ENCODE data around the gene KNDC1. TPM values are rescaled to one million over a fixed set of nuclear protein-coding genes. Genes with fewer than 3 reads are reported as not detected.

KNDC1 gene
- total RNA-seq, 1 experiment from 2014 or later = 1.7 TPM

DNA sequence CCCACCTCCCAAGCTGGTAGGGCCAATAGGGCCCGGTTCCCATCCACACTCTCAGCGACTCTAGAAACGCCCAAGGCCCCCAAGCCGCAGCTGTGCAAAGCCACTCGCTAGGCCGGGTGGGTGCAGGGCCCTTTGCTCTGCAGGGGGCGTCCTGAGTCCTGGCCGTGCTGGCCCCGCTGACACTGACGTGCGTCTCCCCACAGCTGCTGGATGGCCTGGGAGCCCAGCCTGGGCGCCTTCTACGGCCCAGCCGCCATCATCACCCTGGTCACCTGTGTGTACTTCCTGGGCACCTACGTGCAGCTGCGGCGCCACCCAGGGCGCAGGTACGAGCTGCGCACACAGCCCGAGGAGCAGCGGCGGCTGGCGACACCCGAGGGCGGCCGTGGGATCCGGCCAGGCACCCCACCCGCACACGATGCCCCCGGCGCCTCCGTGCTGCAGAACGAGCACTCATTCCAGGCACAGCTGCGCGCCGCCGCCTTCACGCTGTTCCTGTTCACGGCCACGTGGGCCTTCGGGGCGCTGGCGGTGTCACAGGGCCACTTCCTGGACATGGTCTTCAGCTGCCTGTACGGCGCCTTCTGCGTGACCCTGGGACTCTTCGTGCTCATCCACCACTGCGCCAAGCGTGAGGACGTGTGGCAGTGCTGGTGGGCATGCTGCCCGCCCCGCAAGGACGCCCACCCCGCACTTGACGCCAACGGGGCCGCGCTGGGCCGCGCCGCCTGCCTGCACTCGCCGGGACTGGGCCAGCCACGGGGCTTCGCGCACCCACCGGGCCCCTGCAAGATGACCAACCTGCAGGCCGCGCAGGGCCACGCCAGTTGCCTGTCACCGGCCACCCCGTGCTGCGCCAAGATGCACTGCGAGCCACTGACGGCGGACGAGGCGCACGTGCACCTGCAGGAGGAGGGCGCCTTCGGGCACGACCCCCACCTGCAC is 31.6 kb upstream of the KNDC1 start:
- TF ChIP-seq EZH2 (IDR thresholded peaks at IDR 0.05; ENCODE audit: low read depth) (no peak), CTCF (conservative IDR thresholded peaks at IDR 0.05) (no peak)
- no peak for DNase-seq
- no peaks in the 10 kb centered on the region for H3K9me2 ChIP-seq (ENCODE audit: insufficient read depth)
- POLR2A ChIA-PET (ENCODE audit: unreplicated experiment) = no interaction called here
- CTCF ChIA-PET = no interaction called here
- intact Hi-C loops (cut with micrococcal nuclease; ENCODE audit: unreplicated experiment) = no loop called here
- no TSS peak for BruUV-seq (replicated peaks)
- H3K36me3 ChIP-seq (ENCODE audit: low read depth) = no peaks in the 10 kb centered on the region
- no peaks in the 10 kb centered on the region for H3K4me1 ChIP-seq (replicated peaks; ENCODE audit: insufficient read depth)
- no peak overlapping the region for H2AFZ ChIP-seq
- H3K4me2 ChIP-seq = no peak overlapping the region
- H4K20me1 ChIP-seq (ENCODE audit: insufficient read depth) = no peaks in the 10 kb centered on the region
- H3K4me3 ChIP-seq = no peak overlapping the region
- H3K9me3 ChIP-seq (ENCODE audit: insufficient read depth, low read depth) = no peaks in the 10 kb centered on the region
- H3K27me3 ChIP-seq (ENCODE audit: insufficient read depth, low read depth) = peaks cover 4% of the 10 kb centered on the region; the same call in 1 of the 2 replicates
- no peak overlapping the region for H3K27ac ChIP-seq
- no peaks in the 10 kb centered on the region for H3F3A ChIP-seq (ENCODE audit: insufficient read depth, low read depth)
- no peaks in the 10 kb centered on the region for H3K79me2 ChIP-seq (ENCODE audit: low read depth)

- no TSS peak for BruUV-seq (replicated peaks)
- ChIA-PET CTCF (no interaction called here), POLR2A (ENCODE audit: unreplicated experiment) (no interaction called here)
- intact Hi-C loops (cut with micrococcal nuclease; ENCODE audit: unreplicated experiment) = no loop called here
- TF ChIP-seq CTCF (conservative IDR thresholded peaks at IDR 0.05) (no peak), EZH2 (IDR thresholded peaks at IDR 0.05; ENCODE audit: low read depth) (no peak)
- Histone ChIP-seq H2AFZ (no peak overlapping the region), H3K9me3 (ENCODE audit: insufficient read depth, low read depth) (no peaks in the 10 kb centered on the region), H3K4me3 (no peak overlapping the region), H3K36me3 (ENCODE audit: low read depth) (no peaks in the 10 kb centered on the region), H3K27ac (no peak overlapping the region), H3K79me2 (ENCODE audit: low read depth) (no peaks in the 10 kb centered on the region), H3F3A (ENCODE audit: insufficient read depth, low read depth) (no peaks in the 10 kb centered on the region), H3K4me2 (no peak overlapping the region), H4K20me1 (ENCODE audit: insufficient read depth) (no peaks in the 10 kb centered on the region), H3K9me2 (ENCODE audit: insufficient read depth) (no peaks in the 10 kb centered on the region), H3K4me1 (replicated peaks; ENCODE audit: insufficient read depth) (no peaks in the 10 kb centered on the region), H3K27me3 (ENCODE audit: insufficient read depth, low read depth) (peaks cover 7% of the 10 kb centered on the region; the same call in 1 of the 2 replicates)
- DNase-seq = no peak
These were observed 30.8 kb upstream of the KNDC1 start for GRCh38 chr10:133129071-133129858.

DNA sequence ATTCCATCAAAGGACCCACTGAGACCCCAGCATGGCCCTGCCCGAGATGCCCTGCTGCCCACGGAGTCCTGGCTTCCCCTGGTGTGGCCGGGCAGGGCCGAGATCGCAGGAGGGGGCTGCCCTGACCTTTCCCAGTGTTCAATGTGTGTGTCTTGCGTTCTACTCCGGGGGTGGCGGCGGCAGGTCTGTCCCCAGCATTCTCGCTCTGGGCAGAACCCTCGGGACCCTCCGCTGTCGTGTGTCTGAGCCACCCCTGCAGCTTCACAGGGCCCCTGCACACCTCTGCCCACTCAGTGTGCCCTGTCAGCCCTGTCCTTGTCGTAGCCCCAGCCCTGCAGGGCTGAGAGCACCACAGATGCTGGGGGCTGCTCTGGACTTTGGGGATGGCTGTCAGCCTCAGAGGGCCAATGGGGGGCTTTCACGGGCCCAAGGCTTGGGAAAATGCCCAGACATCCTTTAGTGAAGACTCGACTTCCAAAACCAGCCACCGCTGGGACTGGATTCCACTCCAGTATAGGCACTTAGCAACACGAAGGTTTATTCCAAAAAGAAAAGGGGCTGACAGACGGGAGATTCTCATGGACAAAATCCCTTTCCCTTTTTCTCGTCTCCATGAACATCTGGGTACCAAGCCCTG is 30.0 kb upstream of the KNDC1 start:
- Histone ChIP-seq H3K79me2 (ENCODE audit: low read depth) (no peaks in the 10 kb centered on the region), H3K4me3 (no peak overlapping the region), H3K27me3 (ENCODE audit: insufficient read depth, low read depth) (peaks cover 11% of the 10 kb centered on the region; the same call in 1 of the 2 replicates), H4K20me1 (ENCODE audit: insufficient read depth) (no peaks in the 10 kb centered on the region), H3K36me3 (ENCODE audit: low read depth) (no peaks in the 10 kb centered on the region), H3K9me2 (ENCODE audit: insufficient read depth) (no peaks in the 10 kb centered on the region), H3K4me1 (replicated peaks; ENCODE audit: insufficient read depth) (no peaks in the 10 kb centered on the region), H3F3A (ENCODE audit: insufficient read depth, low read depth) (no peaks in the 10 kb centered on the region), H3K4me2 (no peak overlapping the region), H3K27ac (no peak overlapping the region), H2AFZ (no peak overlapping the region), H3K9me3 (ENCODE audit: insufficient read depth, low read depth) (no peaks in the 10 kb centered on the region)
- DNase-seq = no peak
- intact Hi-C loops (cut with micrococcal nuclease; ENCODE audit: unreplicated experiment) = no loop called here
- CTCF ChIA-PET = no interaction called here
- TF ChIP-seq EZH2 (IDR thresholded peaks at IDR 0.05; ENCODE audit: low read depth) (no peak), CTCF (conservative IDR thresholded peaks at IDR 0.05) (no peak)
- POLR2A ChIA-PET (ENCODE audit: unreplicated experiment) = no interaction called here
- no TSS peak for BruUV-seq (replicated peaks)
